ENCODE results near the gene COL6A6.

DNA sequence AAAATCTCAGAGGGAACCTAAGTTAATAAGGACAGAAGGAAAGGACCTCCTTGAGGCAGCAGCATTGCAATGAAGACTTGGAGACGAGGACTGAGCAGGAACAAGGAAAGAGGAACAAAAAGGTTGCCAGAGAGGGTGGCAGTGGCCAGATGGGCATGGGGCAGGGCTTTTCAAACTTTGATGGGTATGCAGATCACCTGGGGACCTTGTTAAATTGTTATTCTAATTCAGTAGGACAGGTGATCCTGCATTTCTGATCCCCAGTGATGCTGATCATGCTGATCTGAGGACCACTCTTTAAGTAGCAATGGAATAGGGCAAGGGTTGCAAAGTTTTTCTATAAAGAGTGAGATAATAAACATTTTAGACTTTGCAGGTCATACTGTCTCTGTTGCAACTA, 11.1 kb downstream of the COL6A6 start:
- TF ChIP-seq CTCF (IDR thresholded peaks at IDR 0.05), result no peak
- no peak for TF ChIP-seq POLR2AphosphoS5 (IDR thresholded peaks at IDR 0.05)
- no peak for TF ChIP-seq POLR2A (IDR thresholded peaks at IDR 0.05)
